IMR-90 (cell line): ENCODE results near the gene TUBD1. TPM values are rescaled to one million over a fixed set of nuclear protein-coding genes. Genes with fewer than 3 reads are reported as not detected.

Experiments
- ATAC-seq: fragments of 200-7000 bp; cut with Tn5 transposase; 2 replicates; pipeline ENCODE4 v1.9.1; 2020; ENCODE audit warnings: low read depth, mild to moderate bottlenecking, moderate library complexity
- BruUV-seq: library from RNA; stranded (reverse); fragments of 400-500 nt; replicated peaks from 2 replicates; lab custom pipeline; 2021; lab: Mats Ljungman, UMichigan
- CTCF ChIA-PET: fragments of 300-600 bp; formaldehyde crosslinking; extraction: SDS; loops from one replicate; lab custom pipeline; 2021; ENCODE audit warnings: antibody characterized with exemption; lab: Yijun Ruan, JAX
- POLR2A ChIA-PET: fragments of 300-600 bp; sonication (Branson Sonifier 250); formaldehyde crosslinking; loops from one replicate; lab custom pipeline; 2022; ENCODE audit warnings: antibody characterized with exemption; ENCODE audit not compliant: unreplicated experiment; lab: Charles Lee
- DNase-seq: peaks from one replicate; pipeline ENCODE4 v3.0.0; 2013
- H2AFZ ChIP-seq: replicated peaks from 2 replicates; pipeline ENCODE3; 2013; ENCODE audit warnings: low read length, mild to moderate bottlenecking; ENCODE audit not compliant: poor library complexity
- H2AK5ac ChIP-seq: 2 replicates; pipeline ENCODE4 v1.6.1; 2013; ENCODE audit warnings: low read depth, low read length, inconsistent platforms
- H2AK9ac ChIP-seq: replicated peaks from 2 replicates; pipeline ENCODE3; 2013; ENCODE audit warnings: mild to moderate bottlenecking, low read depth, low read length, moderate library complexity; ENCODE audit not compliant: poor library complexity
- H2BK120ac ChIP-seq: 2 replicates; pipeline ENCODE4 v1.6.1; 2013; ENCODE audit warnings: low read depth, low read length, inconsistent platforms
- H2BK15ac ChIP-seq: 3 replicates; pipeline ENCODE4 v1.6.1; 2013; ENCODE audit warnings: low read depth, low read length, inconsistent platforms
- H2BK20ac ChIP-seq: 2 replicates; pipeline ENCODE4 v1.6.1; 2013; ENCODE audit warnings: low read depth, mild to moderate bottlenecking, inconsistent platforms, low read length, moderate library complexity
- H2BK5ac ChIP-seq: 2 replicates; pipeline ENCODE4 v1.6.1; 2013; ENCODE audit warnings: mild to moderate bottlenecking, low read depth, low read length, inconsistent platforms; ENCODE audit not compliant: poor library complexity, severe bottlenecking
- H3K14ac ChIP-seq: replicated peaks from 2 replicates; pipeline ENCODE4 v1.6.1; 2013; ENCODE audit warnings: low read depth, low read length, inconsistent platforms
- H3K18ac ChIP-seq: 2 replicates; pipeline ENCODE4 v1.6.1; 2013; ENCODE audit warnings: low read depth, low read length, control low read depth
- H3K23ac ChIP-seq: 2 replicates; pipeline ENCODE4 v1.6.1; 2013; ENCODE audit warnings: low read depth, low read length, inconsistent platforms
- H3K27ac ChIP-seq: 2 replicates; pipeline ENCODE4 v1.5.1; 2013; ENCODE audit warnings: mild to moderate bottlenecking, control low read depth, low read length; ENCODE audit not compliant: insufficient read depth
- H3K27me3 ChIP-seq: 2 replicates; pipeline ENCODE4 v1.6.1; 2013; ENCODE audit warnings: low read length; ENCODE audit not compliant: control insufficient read depth, insufficient read depth
- H3K36me3 ChIP-seq: 2 replicates; pipeline ENCODE4 v1.6.1; 2013; ENCODE audit warnings: low read length, mixed read lengths; ENCODE audit not compliant: control insufficient read depth, insufficient read depth
- H3K4ac ChIP-seq: 2 replicates; pipeline ENCODE4 v1.6.1; 2013; ENCODE audit warnings: low read depth, low read length, inconsistent platforms
- H3K4me1 ChIP-seq: 2 replicates; pipeline ENCODE4 v1.6.1; 2013; ENCODE audit warnings: low read length, mixed read lengths; ENCODE audit not compliant: control insufficient read depth, insufficient read depth
- H3K4me2 ChIP-seq: 2 replicates; pipeline ENCODE4 v1.6.1; 2013; ENCODE audit warnings: low read depth, mild to moderate bottlenecking, control low read depth, low read length, moderate library complexity
- H3K4me3 ChIP-seq: 2 replicates; pipeline ENCODE4 v1.5.1; 2013; ENCODE audit warnings: low read depth, mild to moderate bottlenecking, control low read depth, low read length, moderate library complexity; ENCODE audit not compliant: insufficient read depth
- H3K56ac ChIP-seq: 2 replicates; pipeline ENCODE4 v1.6.1; 2013; ENCODE audit warnings: low read length, inconsistent platforms; ENCODE audit not compliant: insufficient read depth; ENCODE audit errors: extremely low read depth
- H3K79me1 ChIP-seq, 2 experiments: 2 replicates each; pipeline ENCODE4 v1.6.1; 2013; ENCODE audit warnings: low read length in 2 of 2, inconsistent platforms in 1 of 2, low read depth in 1 of 2
- H3K9ac ChIP-seq: 2 replicates; pipeline ENCODE4 v1.6.1; 2013; ENCODE audit warnings: low read depth, low read length, control low read depth
- H3K9me1 ChIP-seq: 2 replicates; pipeline ENCODE4 v1.6.1; 2013; ENCODE audit warnings: low read length, inconsistent platforms; ENCODE audit not compliant: insufficient read depth
- H3K9me3 ChIP-seq: 2 replicates; pipeline ENCODE4 v1.6.1; 2013; ENCODE audit warnings: low read length; ENCODE audit not compliant: control insufficient read depth, insufficient read depth
- H4K20me1 ChIP-seq: 2 replicates; pipeline ENCODE4 v1.6.1; 2013; ENCODE audit warnings: low read length, inconsistent platforms; ENCODE audit not compliant: insufficient read depth
- H4K5ac ChIP-seq: 2 replicates; pipeline ENCODE4 v1.6.1; 2013; ENCODE audit warnings: mild to moderate bottlenecking, low read depth, low read length, control low read depth
- H4K8ac ChIP-seq, 2 experiments: 2 replicates each; pipeline ENCODE4 v1.6.1; 2013; ENCODE audit warnings: low read depth in 2 of 2, low read length in 2 of 2, control low read depth in 1 of 2, inconsistent platforms in 1 of 2
- H4K91ac ChIP-seq: 2 replicates; pipeline ENCODE4 v1.6.1; 2013; ENCODE audit warnings: low read depth, low read length, inconsistent platforms; ENCODE audit not compliant: insufficient read depth
- BHLHE40 ChIP-seq: fragments of 150-350 bp; IDR thresholded peaks from 2 replicates; pipeline ENCODE4 v1.6.1; 2016; ENCODE audit warnings: mild to moderate bottlenecking, low read depth, low read length
- CEBPB ChIP-seq: IDR thresholded peaks from 2 replicates; pipeline ENCODE4 v1.6.1; 2012; ENCODE audit warnings: low read depth, low read length, improper control_type of control experiment
- CHD1 ChIP-seq: IDR thresholded peaks from 2 replicates; pipeline ENCODE4 v1.6.1; 2012; ENCODE audit warnings: low read depth, low read length, improper control_type of control experiment
- ELK1 ChIP-seq: fragments of 150-350 bp; IDR thresholded peaks from 2 replicates; pipeline ENCODE4 v1.6.1; 2016; ENCODE audit warnings: low read depth, mild to moderate bottlenecking, low read length, moderate library complexity, borderline replicate concordance
- FOS ChIP-seq: fragments of 150-350 bp; IDR thresholded peaks from 2 replicates; pipeline ENCODE4 v1.6.1; 2016; ENCODE audit warnings: low read depth, low read length
- MAFK ChIP-seq: IDR thresholded peaks from 2 replicates; pipeline ENCODE4 v1.6.1; 2012; ENCODE audit warnings: low read depth, low read length, improper control_type of control experiment
- MAZ ChIP-seq: IDR thresholded peaks from 2 replicates; pipeline ENCODE4 v1.6.1; 2012; ENCODE audit warnings: low read depth, mild to moderate bottlenecking, low read length, improper control_type of control experiment, moderate library complexity, borderline replicate concordance
- MXI1 ChIP-seq: IDR thresholded peaks from 2 replicates; pipeline ENCODE4 v1.6.1; 2012; ENCODE audit warnings: low read depth, mild to moderate bottlenecking, low read length, moderate library complexity, borderline replicate concordance
- NFE2L2 ChIP-seq: fragments of 150-350 bp; IDR thresholded peaks from 2 replicates; pipeline ENCODE4 v1.6.1; 2016; ENCODE audit warnings: low read depth, mild to moderate bottlenecking, low read length
- POLR2A ChIP-seq: IDR thresholded peaks from 2 replicates; pipeline ENCODE4 v1.6.1; 2012; ENCODE audit warnings: mild to moderate bottlenecking, low read depth, low read length
- RAD21 ChIP-seq: IDR thresholded peaks from 2 replicates; pipeline ENCODE4 v1.6.1; 2012; ENCODE audit warnings: low read length, improper control_type of control experiment
- RCOR1 ChIP-seq: IDR thresholded peaks from 2 replicates; pipeline ENCODE4 v1.6.1; 2012; ENCODE audit warnings: mild to moderate bottlenecking, low read length, improper control_type of control experiment; ENCODE audit not compliant: insufficient replicate concordance
- RFX5 ChIP-seq: IDR thresholded peaks from 2 replicates; pipeline ENCODE4 v1.8.0; 2012; ENCODE audit warnings: low read depth, mild to moderate bottlenecking, low read length, moderate library complexity
- SMC3 ChIP-seq: fragments of 150-350 bp; IDR thresholded peaks from 2 replicates; pipeline ENCODE4 v1.6.1; 2016; ENCODE audit warnings: low read depth, mild to moderate bottlenecking, antibody characterized with exemption, low read length, moderate library complexity
- WGBS, 2 experiments: methylation state at CpG; one replicate each; pipeline versions ENCODE4 v1.1.5 to v1.1.7; 2013; ENCODE audit warnings: missing lambda C conversion rate in 2 of 2; ENCODE audit not compliant: insufficient read length in 1 of 2; ENCODE audit errors: extremely low coverage in 2 of 2; 5-methylcytosine and 5-hydroxymethylcytosine counted together
- dilution Hi-C: fragments of 300-500 bp; cut with HindIII; formaldehyde crosslinking; loops from one replicate; pipeline ENCODE4 v1.14.3; 2018; ENCODE audit warnings: low sequenced_read_pairs; ENCODE audit not compliant: unreplicated experiment
- in situ Hi-C: fragments of 300-500 bp; cut with MboI; formaldehyde crosslinking; loops from 3 replicates; pipeline ENCODE4 v1.14.3; 2019; ENCODE audit warnings: low sequenced_read_pairs, inconsistent platforms, mixed read lengths
- intact Hi-C: fragments of 100-400 bp; cut with micrococcal nuclease; formaldehyde crosslinking; loops from 2 replicates; pipeline ENCODE4 v1.10.0; 2022
- polyA plus RNA-seq, 3 experiments: library from polyadenylated mRNA; depleted of rRNA; stranded (reverse); fragments of >200 nt; gene quantifications; 2 replicates each; pipeline ENCODE4 v1.2.3, GENCODE V29; 2012; ENCODE audit warnings: low replicate concordance in 1 of 3
- total RNA-seq: library from RNA; depleted of rRNA; stranded (reverse); fragments of >200 nt; gene quantifications from 2 replicates; pipeline ENCODE4 v1.2.3, GENCODE V29; 2012
- TF ChIP-seq, protein P1 (sequence below): fragments of 150-350 bp; IDR thresholded peaks from 2 replicates; pipeline ENCODE4 v1.6.1; 2017; ENCODE audit warnings: mild to moderate bottlenecking, antibody characterized with exemption, low read length, low read depth

The TUBD1 gene
- total and polyA plus RNA-seq, 2 of the 4 experiments (the other 2 are of a cell fraction) = 2.2 to 4.7 TPM

- H3K36me3 ChIP-seq = no peaks in the 10 kb centered on the region
- in situ Hi-C loops = no loop called here
- ChIA-PET CTCF (interaction anchor here (0.6 to 1.1 kb wide), 3 partner anchors 42 to 159 kb away, joined by 3 to 4 read pairs (median 3); no protein-coding TSS in a partner anchor), POLR2A (interaction anchor here (0.5 to 2.5 kb wide), 2 partner anchors 16 to 41 kb away, joined by 4 to 12 read pairs; no protein-coding TSS in a partner anchor)
- intact Hi-C loops = loop anchor here (2.0 kb wide), 1 partner anchor 17 kb away; no protein-coding TSS in a partner anchor
- no peaks in the 10 kb centered on the region for H4K20me1 ChIP-seq
- H3K56ac ChIP-seq = peak overlapping the region; percentile 85
- peak overlapping the region; percentile 96 for H3K27ac ChIP-seq
- H3K27me3 ChIP-seq = no peaks in the 10 kb centered on the region
- peak overlapping the region; percentile 94 for H2BK20ac ChIP-seq
- peaks cover 9% of the 10 kb centered on the region for H3K9me1 ChIP-seq
- H3K4me1 ChIP-seq = peaks cover 25% of the 10 kb centered on the region
- no peak for ATAC-seq
- H2AFZ ChIP-seq = no peak overlapping the region
- H3K9me3 ChIP-seq = no peaks in the 10 kb centered on the region
- H3K14ac ChIP-seq = peak overlapping the region; percentile 95
- H2AK9ac ChIP-seq = no peak overlapping the region
- peak overlapping the region; percentile 77 for H3K18ac ChIP-seq
- H3K23ac ChIP-seq = peak overlapping the region; percentile 98
- no peak overlapping the region for H3K4me3 ChIP-seq
- no peak for DNase-seq
- 87% methylated on average over 3 of the region's 5 CpGs; no CpG with 5 or more reads in 1 of the 2 experiments for WGBS, 2 experiments
- H2BK5ac ChIP-seq = peak overlapping the region; percentile 99
- peak overlapping the region; percentile 77 for H3K9ac ChIP-seq
- H4K8ac ChIP-seq = peak overlapping the region; percentile 83 to 88
- H3K4me2 ChIP-seq = peak overlapping the region; percentile 9; the same call in 1 of the 2 replicates
- peak overlapping the region; percentile 87 for H3K4ac ChIP-seq
- no TSS peak for BruUV-seq
- peak overlapping the region; percentile 95 for H2BK120ac ChIP-seq
- H4K91ac ChIP-seq = peak overlapping the region; percentile 94
- H2AK5ac ChIP-seq = peak overlapping the region; percentile 95
- dilution Hi-C loops = no loop called here
- peaks cover 21 to 54% of the 10 kb centered on the region in 2 experiments for H3K79me1 ChIP-seq
- peak overlapping the region; percentile 93; the same call in 2 of the 3 replicates for H2BK15ac ChIP-seq
- peak overlapping the region; percentile 88 for H4K5ac ChIP-seq
- no peak for TF ChIP-seq RFX5
- no peak for TF ChIP-seq MAZ
- no peak for TF ChIP-seq RCOR1
- TF ChIP-seq POLR2A = no peak
- no peak for TF ChIP-seq MAFK
- TF ChIP-seq CHD1 = no peak
- no peak for TF ChIP-seq MXI1
- TF ChIP-seq, protein P1, sequence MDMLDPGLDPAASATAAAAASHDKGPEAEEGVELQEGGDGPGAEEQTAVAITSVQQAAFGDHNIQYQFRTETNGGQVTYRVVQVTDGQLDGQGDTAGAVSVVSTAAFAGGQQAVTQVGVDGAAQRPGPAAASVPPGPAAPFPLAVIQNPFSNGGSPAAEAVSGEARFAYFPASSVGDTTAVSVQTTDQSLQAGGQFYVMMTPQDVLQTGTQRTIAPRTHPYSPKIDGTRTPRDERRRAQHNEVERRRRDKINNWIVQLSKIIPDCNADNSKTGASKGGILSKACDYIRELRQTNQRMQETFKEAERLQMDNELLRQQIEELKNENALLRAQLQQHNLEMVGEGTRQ = no peak
- TF ChIP-seq RAD21 = no peak
- no peak for TF ChIP-seq FOS
- no peak for TF ChIP-seq NFE2L2
- no peak for TF ChIP-seq SMC3
- no peak for TF ChIP-seq BHLHE40
- TF ChIP-seq CEBPB = no peak
- TF ChIP-seq ELK1 = no peak
Measured at GRCh38 chr17:59827721-59828477, 64.8 kb downstream of the TUBD1 start.
